GM18502 (cell line): Measurements from ENCODE around the gene FAM110C.
A peak's percentile ranks its signal among the peaks of the same experiment; 100 is the strongest.
"Not testable (repeated sequence)": the region's sequence is repeated elsewhere in the genome, so short reads cannot be mapped to it uniquely, and the experiment has no call there.

ENCODE experiments used
- ATAC-seq: cut with Tn5 transposase; IDR thresholded peaks from one replicate; pipeline ENCODE4 v1.9.1; 2021; ENCODE audit warnings: mild to moderate bottlenecking; ENCODE audit not compliant: unreplicated experiment, poor library complexity

FAM110C gene

GRCh38 chr2:45342-46130 is 769 bp downstream of the FAM110C start:
- no peak for ATAC-seq

DNA sequence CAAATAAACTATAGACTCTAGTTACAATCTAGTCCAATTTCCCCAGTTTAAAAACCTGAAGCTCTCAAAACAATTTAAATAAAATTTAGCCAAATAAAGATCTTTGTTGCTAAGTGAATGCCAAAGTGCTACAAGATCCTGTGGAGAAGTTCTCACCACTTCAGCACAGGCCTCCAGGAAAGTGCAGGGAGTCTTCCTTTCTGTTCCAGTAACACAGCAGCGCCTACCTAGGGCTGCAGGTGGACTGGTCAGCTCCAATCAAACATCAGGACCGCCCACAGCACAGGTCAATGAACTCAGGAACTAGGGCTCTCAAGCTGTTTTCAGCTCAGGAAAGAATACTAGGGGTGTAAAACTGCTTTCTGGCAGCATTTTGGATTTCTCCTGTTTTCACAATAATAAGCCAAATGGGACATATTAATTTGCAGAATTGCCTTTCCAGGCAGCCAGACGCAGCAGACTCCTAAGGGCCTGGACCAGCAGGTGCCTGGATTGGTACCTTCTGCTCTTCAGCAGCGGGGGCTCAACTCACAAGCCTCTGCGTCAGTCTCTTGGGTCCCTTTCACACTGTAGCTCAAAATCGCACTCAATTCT is 1.5 kb downstream of the FAM110C start:
- no peak for ATAC-seq

GRCh38 chr2:42788-43187 is 3.5 kb downstream of the FAM110C start:
- ATAC-seq: no peak

DNA sequence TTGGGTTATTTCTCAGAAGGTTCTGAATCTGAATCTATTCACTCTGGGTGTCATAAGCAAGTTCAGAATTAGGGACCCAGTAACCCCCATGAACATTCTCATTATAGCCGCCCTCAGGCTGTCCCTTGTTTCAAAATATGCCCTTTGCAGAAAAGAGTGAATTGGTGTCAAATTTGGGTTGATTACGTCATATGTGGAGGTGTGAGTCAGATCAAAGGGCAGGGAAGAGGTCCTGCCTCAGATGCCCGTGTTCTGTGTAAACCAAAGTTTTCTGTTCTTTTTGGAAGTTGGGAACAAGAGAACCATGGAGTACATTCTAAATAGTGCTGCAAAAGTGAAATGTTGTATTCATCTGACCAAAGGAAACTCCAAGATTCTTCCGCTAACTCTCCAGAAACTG is 5.8 kb downstream of the FAM110C start:
- ATAC-seq: no peak

GRCh38 chr2:38155-38554 is 8.2 kb downstream of the FAM110C start:
- no peak for ATAC-seq

DNA sequence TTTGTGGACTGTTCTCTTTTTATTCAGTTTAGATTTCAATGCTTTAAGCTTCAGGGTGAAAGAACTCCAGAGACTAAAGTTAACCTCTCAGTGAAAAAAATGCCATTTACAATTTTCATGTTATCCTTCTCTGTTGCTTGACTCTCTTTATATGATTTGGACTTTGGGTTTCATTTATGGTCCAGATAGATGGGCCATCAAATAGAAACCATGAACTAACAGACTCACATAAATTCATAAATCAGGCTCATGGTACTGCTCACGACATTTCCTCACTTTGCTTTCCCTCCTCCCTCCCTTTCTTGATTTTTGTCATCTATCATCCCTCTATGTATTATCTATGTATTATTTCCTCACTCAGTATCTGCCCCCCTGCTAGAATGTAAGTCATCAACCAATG is 10.0 kb downstream of the FAM110C start:
- ATAC-seq: no peak

GRCh38 chr2:35852-36251 is 10.5 kb downstream of the FAM110C start:
- no peak for ATAC-seq

DNA sequence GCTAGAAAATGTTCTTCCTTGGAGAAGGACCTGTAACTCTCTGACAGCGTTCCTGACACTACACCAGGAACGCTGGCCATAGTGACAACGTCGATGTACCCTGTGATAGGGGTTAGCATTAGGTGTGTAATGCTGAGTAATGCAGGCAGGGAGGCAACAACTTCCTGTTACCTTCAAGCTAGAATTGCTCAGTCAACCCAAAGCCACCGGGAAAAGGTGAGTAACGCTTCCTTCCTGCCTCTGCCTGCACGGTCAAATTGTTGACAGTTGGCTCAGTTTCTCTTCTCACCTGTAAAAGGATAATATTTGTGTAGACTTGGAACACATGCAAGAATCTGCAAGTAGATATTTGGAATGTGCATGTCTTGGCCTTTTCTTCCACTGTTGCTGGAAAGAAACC is 12.7 kb downstream of the FAM110C start:
- no peak for ATAC-seq

GRCh38 chr2:32068-32467 is 14.2 kb downstream of the FAM110C start:
- ATAC-seq: no peak

DNA sequence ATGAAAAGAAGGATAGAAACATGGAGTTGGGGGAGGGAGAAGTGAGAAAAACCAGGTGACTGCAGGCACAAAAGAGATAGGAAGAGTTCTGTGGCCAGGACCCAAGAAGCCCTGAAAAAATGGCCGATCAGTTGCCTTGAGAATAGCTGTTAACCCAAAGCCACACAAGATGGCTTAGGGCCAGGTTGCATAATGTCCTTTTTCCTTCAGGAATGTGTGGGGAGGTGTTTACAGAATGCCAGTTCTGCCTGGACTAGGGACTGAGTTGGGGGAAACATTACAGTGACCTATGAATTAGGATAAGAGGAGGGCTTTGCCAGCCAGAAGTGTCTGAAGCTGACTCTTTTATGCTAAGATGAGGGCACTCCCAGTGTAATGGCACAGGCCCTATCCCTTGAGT is 17.1 kb downstream of the FAM110C start:
- ATAC-seq: no peak

DNA sequence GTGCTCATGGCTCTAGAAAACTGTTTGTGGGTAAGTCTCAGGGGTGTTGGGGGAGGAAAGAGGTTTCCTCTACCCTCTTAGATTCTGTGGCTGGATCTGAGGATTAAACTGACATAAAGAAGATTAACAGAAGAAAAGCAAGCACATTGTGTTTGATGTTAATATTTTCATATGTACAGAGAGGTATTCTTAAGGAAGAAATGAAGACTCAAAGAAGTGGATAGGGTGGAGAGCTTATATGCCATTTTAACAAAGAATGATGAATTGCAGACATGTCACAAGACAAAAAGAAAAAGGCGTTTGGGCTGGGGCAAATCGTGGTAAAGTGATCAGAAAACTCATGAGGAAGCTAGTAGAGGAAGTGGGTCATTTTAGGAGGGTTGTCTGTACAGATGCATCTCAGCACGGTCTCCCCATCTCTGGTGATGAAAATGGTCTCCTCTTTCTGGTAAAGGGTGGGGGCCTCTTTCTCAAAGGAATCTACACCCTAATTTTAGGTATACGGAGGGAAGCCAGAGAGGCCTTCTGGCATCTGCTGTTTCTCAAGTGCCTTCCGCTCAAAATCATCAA is 17.8 kb downstream of the FAM110C start:
- ATAC-seq: no peak

GRCh38 chr2:26891-27290 is 19.4 kb downstream of the FAM110C start:
- no peak for ATAC-seq

- no peak for ATAC-seq
Observed at GRCh38 chr2:25543-25942, 20.8 kb downstream of the FAM110C start.

GRCh38 chr2:24591-24990 is 21.7 kb downstream of the FAM110C start:
- not testable (repeated sequence) for ATAC-seq

GRCh38 chr2:24107-24506 is 22.2 kb downstream of the FAM110C start:
- ATAC-seq: peak; percentile 83

DNA sequence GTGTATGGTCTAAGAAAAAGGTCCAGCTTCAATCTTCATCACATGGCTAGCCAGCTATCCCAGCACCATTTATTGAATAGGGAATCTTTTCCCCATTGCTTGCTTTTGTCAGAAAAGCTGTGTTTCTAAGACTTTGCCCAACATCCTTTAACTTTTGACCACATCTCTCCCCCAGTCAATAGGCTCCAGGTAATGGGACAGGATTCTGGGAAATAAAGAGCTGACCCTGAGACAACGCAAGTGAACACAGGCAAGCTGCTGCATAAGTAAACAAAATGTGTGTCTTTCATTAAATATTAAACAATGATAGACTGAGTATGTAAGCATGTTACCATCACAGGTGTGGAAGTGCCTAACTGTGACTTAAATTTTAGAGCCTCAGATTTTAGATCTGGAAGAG is 23.0 kb downstream of the FAM110C start:
- no peak for ATAC-seq

- ATAC-seq: not testable (repeated sequence)
Observed at GRCh38 chr2:22244-22643, 24.1 kb downstream of the FAM110C start.

- not testable (repeated sequence) for ATAC-seq
Observed at GRCh38 chr2:20259-20658, 26.0 kb downstream of the FAM110C start.

- no peak for ATAC-seq
Observed at GRCh38 chr2:19505-19904, 26.8 kb downstream of the FAM110C start.

GRCh38 chr2:18402-19271 is 27.7 kb downstream of the FAM110C start:
- no peak for ATAC-seq

DNA sequence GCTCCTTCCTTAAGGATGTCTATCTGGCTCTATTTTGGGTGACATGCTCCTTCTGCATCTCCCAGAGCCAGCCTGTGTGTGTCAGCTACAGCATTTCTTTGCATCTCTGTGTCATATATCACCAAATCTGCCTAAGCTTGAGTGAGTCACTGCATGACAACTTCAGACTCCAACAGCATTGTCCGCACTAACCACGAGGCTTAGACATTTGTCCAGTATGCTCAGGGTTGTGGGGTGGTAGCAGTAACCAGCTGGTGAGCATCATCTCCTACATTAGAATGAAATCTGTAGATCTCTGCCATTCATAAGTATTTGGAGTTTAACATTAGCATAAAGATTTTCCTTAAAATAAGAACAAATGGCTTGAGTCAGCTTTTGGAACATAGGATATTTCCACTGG is 30.4 kb downstream of the FAM110C start:
- not testable (repeated sequence) for ATAC-seq
